ENCODE measurements around the gene ANKEF1.

The ANKEF1 gene

GRCh38 chr20:10090588-10091166 is 55.9 kb downstream of the ANKEF1 start:
- DNase-seq = peak; percentile 32

GRCh38 chr20:10093087-10093591 is 58.4 kb downstream of the ANKEF1 start:
- DNase-seq = no peak

- DNase-seq = no peak
Measured at GRCh38 chr20:10094566-10095173, 59.9 kb downstream of the ANKEF1 start.

- no peak for DNase-seq
Measured at GRCh38 chr20:10096790-10097189, 62.0 kb downstream of the ANKEF1 start.

GRCh38 chr20:10105046-10105445 is 70.3 kb downstream of the ANKEF1 start:
- DNase-seq = no peak

Data from NCI-H510A (cell line).